ENCODE results near the gene GTF3A. TPM values are rescaled to one million over a fixed set of nuclear protein-coding genes. Genes with fewer than 3 reads are reported as not detected.

GTF3A gene
- total and polyA plus RNA-seq, 9 of the 15 experiments (the other 6 are each of a cell fraction or from before 2014, with no cell fraction given) = 47.5 to 303 (median 174) TPM

- TF ChIP-seq DEAF1 (CRISPR knock-in tag; IDR thresholded peaks at IDR 0.05) = peak; percentile 42; the same call in 1 of the 2 replicates
- 0 out of 4 replicates have a peak, but pooled peaks of 1 of the 2 experiments have one; percentile 18 for TF ChIP-seq RCOR1 (IDR thresholded peaks at IDR 0.05; ENCODE audit: borderline replicate concordance in 1 of 2, low read depth in 2 of 2, low read length in 2 of 2)
- no peak for TF ChIP-seq ZNF354B (CRISPR knock-in tag; IDR thresholded peaks at IDR 0.05)
- TF ChIP-seq RAD21 (CRISPR knock-in tag; conservative IDR thresholded peaks at IDR 0.05 in 1 of 2, IDR thresholded peaks at IDR 0.05 in 1 of 2) = peak; percentile 55 to 70
- TF ChIP-seq TSHZ1 (CRISPR knock-in tag; IDR thresholded peaks at IDR 0.05) = no peak
- TF ChIP-seq PML (IDR thresholded peaks at IDR 0.05; ENCODE audit: low read length) = no peak
- no peak for TF ChIP-seq THAP7 (CRISPR knock-in tag; IDR thresholded peaks at IDR 0.05)
- peak; percentile 76 to 81 (median 78) for TF ChIP-seq CTCF (IDR thresholded peaks at IDR 0.05 in 2 of 3, conservative IDR thresholded peaks at IDR 0.05 in 1 of 3; ENCODE audit: insufficient read depth in 2 of 3, low read depth in 1 of 3, low read length in 3 of 3)
- no peak for TF ChIP-seq GATAD2B (IDR thresholded peaks at IDR 0.05; ENCODE audit: borderline replicate concordance)
- no peak for TF ChIP-seq PRPF4 (IDR thresholded peaks at IDR 0.05; ENCODE audit: insufficient read depth, low read depth, low read length, poor library complexity, severe bottlenecking)
- no peak for TF ChIP-seq GTF2B (IDR thresholded peaks at IDR 0.05; ENCODE audit: extremely low read depth, insufficient read length)
- TF ChIP-seq ID3 (CRISPR knock-in tag; IDR thresholded peaks at IDR 0.05) = no peak
- TF ChIP-seq ID3 (tag; IDR thresholded peaks at IDR 0.05) = no peak
- TF ChIP-seq ELK3 (CRISPR knock-in tag; IDR thresholded peaks at IDR 0.05) = no peak
- TF ChIP-seq SOX6 (IDR thresholded peaks at IDR 0.05) = no peak
- no peak for TF ChIP-seq LEF1 (IDR thresholded peaks at IDR 0.05)
- no peak for TF ChIP-seq YBX1 (IDR thresholded peaks at IDR 0.05)
- no peak for TF ChIP-seq ATF1 (CRISPR knock-in tag; IDR thresholded peaks at IDR 0.05)
- peak; percentile 20; the same call in 1 of the 2 replicates for TF ChIP-seq ATF1 (tag; IDR thresholded peaks at IDR 0.05)
Measured at GRCh38 chr13:27374650-27375049, 49.8 kb upstream of the GTF3A start (continued).

All from K562 (cell line).